LNCaP clone FGC (cell line): ENCODE results near the gene CNDP1.

ENCODE experiments used
- DNase-seq: peaks from one replicate; pipeline ENCODE4 v3.0.0-alpha.2; 2011; ENCODE audit warnings: low read depth
- H3K4me3 ChIP-seq: 2 replicates; pipeline ENCODE4 v1.5.1; 2011; ENCODE audit warnings: mild to moderate bottlenecking, low read depth, low read length, control low read depth
- TF ChIP-seq, protein P1 (sequence below): IDR thresholded peaks from 2 replicates; pipeline ENCODE4 v1.5.1; 2012; ENCODE audit warnings: mild to moderate bottlenecking; ENCODE audit not compliant: control insufficient read depth, insufficient read depth; ENCODE audit errors: extremely low read depth

CNDP1 gene

GRCh38 chr18:74622072-74622471, 87.8 kb downstream of the CNDP1 start:
- TF ChIP-seq, protein P1, sequence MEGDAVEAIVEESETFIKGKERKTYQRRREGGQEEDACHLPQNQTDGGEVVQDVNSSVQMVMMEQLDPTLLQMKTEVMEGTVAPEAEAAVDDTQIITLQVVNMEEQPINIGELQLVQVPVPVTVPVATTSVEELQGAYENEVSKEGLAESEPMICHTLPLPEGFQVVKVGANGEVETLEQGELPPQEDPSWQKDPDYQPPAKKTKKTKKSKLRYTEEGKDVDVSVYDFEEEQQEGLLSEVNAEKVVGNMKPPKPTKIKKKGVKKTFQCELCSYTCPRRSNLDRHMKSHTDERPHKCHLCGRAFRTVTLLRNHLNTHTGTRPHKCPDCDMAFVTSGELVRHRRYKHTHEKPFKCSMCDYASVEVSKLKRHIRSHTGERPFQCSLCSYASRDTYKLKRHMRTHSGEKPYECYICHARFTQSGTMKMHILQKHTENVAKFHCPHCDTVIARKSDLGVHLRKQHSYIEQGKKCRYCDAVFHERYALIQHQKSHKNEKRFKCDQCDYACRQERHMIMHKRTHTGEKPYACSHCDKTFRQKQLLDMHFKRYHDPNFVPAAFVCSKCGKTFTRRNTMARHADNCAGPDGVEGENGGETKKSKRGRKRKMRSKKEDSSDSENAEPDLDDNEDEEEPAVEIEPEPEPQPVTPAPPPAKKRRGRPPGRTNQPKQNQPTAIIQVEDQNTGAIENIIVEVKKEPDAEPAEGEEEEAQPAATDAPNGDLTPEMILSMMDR = no peak
- DNase-seq = no peak

GRCh38 chr18:74623047-74623816, 88.9 kb downstream of the CNDP1 start:
- no peak for DNase-seq
- TF ChIP-seq, protein P1 = peak; percentile 71
- H3K4me3 ChIP-seq = no peak overlapping the region

More at GRCh38 chr18:74622072-74622471, 87.8 kb downstream of the CNDP1 start:
- H3K4me3 ChIP-seq = no peak overlapping the region

GRCh38 chr18:74624466-74624865, 90.2 kb downstream of the CNDP1 start:
- TF ChIP-seq, protein P1 = no peak
- DNase-seq = no peak
- H3K4me3 ChIP-seq = no peak overlapping the region

DNA sequence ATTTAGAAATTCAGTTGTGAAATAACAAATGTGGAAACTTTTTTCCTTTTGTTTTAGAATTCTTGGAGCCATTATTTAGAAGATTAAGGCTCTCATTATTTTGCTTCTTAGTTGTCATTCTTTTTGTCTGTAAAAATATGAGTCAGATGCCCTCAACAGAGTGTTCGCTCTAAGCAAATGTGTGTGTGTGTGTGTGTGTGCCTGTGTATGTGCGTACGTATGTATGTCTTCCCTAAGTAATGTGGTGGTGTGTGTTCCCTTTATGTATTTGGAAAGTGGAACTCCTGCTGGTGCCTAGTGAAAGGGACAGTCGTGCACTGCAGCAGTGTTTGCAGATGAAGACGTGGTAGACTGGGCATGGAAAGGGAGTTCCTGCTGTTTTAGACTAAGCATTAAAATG, 90.9 kb downstream of the CNDP1 start:
- DNase-seq = no peak
- H3K4me3 ChIP-seq = no peak overlapping the region
- TF ChIP-seq, protein P1 = no peak

- TF ChIP-seq, protein P1 = no peak
- H3K4me3 ChIP-seq = no peak overlapping the region
- no peak for DNase-seq
These were observed 92.0 kb downstream of the CNDP1 start for GRCh38 chr18:74626049-74626874.

DNA sequence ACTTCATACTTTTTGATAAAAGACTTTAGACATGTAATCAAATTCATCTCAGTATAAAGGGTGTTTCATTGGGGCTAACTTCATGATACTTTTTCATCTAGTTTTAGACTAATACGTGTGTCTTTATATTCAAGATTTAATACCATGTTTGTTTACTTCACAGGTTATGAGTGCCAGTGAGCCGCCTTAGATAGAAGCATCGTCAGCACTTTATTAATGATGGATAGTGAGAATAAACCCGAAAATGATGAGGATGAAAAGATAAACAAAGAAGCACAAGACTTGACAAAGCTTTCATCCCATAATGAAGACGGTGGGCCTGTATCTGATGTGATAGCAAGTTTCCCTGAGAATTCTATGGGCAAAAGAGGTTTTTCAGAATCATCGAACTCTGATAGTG, 96.5 kb downstream of the CNDP1 start:
- no peak overlapping the region for H3K4me3 ChIP-seq
- TF ChIP-seq, protein P1 = no peak

More for the DNA sequence above, 96.5 kb downstream of the CNDP1 start:
- no peak for DNase-seq
